HG02623 (cell line): ENCODE data around the gene SMYD5.
"Not testable (repeated sequence)": the region's sequence is repeated elsewhere in the genome, so short reads cannot be mapped to it uniquely, and the experiment has no call there.

ENCODE experiments used
- ATAC-seq: cut with Tn5 transposase; IDR thresholded peaks from one replicate; pipeline ENCODE4 v1.9.1; 2021; ENCODE audit warnings: moderate library complexity; ENCODE audit not compliant: unreplicated experiment

Gene SMYD5

GRCh38 chr2:73214120-73215035 lies at the start of gene SMYD5:
Gene SMYD5, plus strand, starts transcription at chr2:73214245. Its CDS starts 22 bp downstream, at chr2:73214267.
- peak; percentile 92 for ATAC-seq

GRCh38 chr2:73165978-73166377 lies 48.1 kb upstream of the SMYD5 start:
- not testable (repeated sequence) for ATAC-seq

- ATAC-seq, result not testable (repeated sequence)
Measured at GRCh38 chr2:73166813-73167212, 47.2 kb upstream of the SMYD5 start.

GRCh38 chr2:73168348-73168747 lies 45.7 kb upstream of the SMYD5 start:
- not testable (repeated sequence) for ATAC-seq

GRCh38 chr2:73170341-73170740 lies 43.7 kb upstream of the SMYD5 start:
- not testable (repeated sequence) for ATAC-seq

GRCh38 chr2:73172963-73173362 lies 41.1 kb upstream of the SMYD5 start:
- no peak for ATAC-seq

- ATAC-seq, result no peak
Measured at GRCh38 chr2:73173781-73174180, 40.3 kb upstream of the SMYD5 start.

GRCh38 chr2:73174244-73174643 lies 39.8 kb upstream of the SMYD5 start:
- ATAC-seq, result no peak

GRCh38 chr2:73174941-73175662 lies 38.9 kb upstream of the SMYD5 start:
- no peak for ATAC-seq

- no peak for ATAC-seq
Measured at GRCh38 chr2:73175663-73176204, 38.3 kb upstream of the SMYD5 start.

- ATAC-seq, result no peak
Measured at GRCh38 chr2:73176205-73176880, 37.7 kb upstream of the SMYD5 start.

- peak; percentile 84 for ATAC-seq
Measured at GRCh38 chr2:73176881-73177644, 37.0 kb upstream of the SMYD5 start.

GRCh38 chr2:73177645-73178255 lies 36.3 kb upstream of the SMYD5 start:
- no peak for ATAC-seq

GRCh38 chr2:73185965-73186364 lies 28.1 kb upstream of the SMYD5 start:
- no peak for ATAC-seq

GRCh38 chr2:73187549-73187948 lies 26.5 kb upstream of the SMYD5 start:
- no peak for ATAC-seq

- ATAC-seq, result no peak
Measured at GRCh38 chr2:73197579-73197978, 16.5 kb upstream of the SMYD5 start.

GRCh38 chr2:73200281-73200680 lies 13.8 kb upstream of the SMYD5 start:
- not testable (repeated sequence) for ATAC-seq

- ATAC-seq, result no peak
Measured at GRCh38 chr2:73202156-73203054, 11.6 kb upstream of the SMYD5 start, which contains the start of gene NOTO. Gene NOTO, plus strand, starts transcription at chr2:73202574. Its CDS starts 93 bp downstream, at chr2:73202667.
